Osteoblast (primary cell): ENCODE data around the gene TENM3. TPM values are rescaled to one million over a fixed set of nuclear protein-coding genes. Genes with fewer than 3 reads are reported as not detected.
A peak's percentile ranks its signal among the peaks of the same experiment; 100 is the strongest.

Experiments used
- DNase-seq: peaks from one replicate; pipeline ENCODE4 v3.0.0; 2011; ENCODE audit warnings: low spot score, mixed read lengths; ENCODE audit not compliant: insufficient read length; ENCODE audit errors: missing footprints
- H2AFZ ChIP-seq: 2 replicates; pipeline ENCODE4 v1.6.0; 2011; ENCODE audit warnings: mild to moderate bottlenecking, low read length
- H3K27ac ChIP-seq: 2 replicates; pipeline ENCODE4 v1.5.1; 2011; ENCODE audit warnings: mild to moderate bottlenecking, low read depth, low read length, moderate library complexity
- H3K27me3 ChIP-seq: 2 replicates; pipeline ENCODE4 v1.6.0; 2012; ENCODE audit warnings: mild to moderate bottlenecking, control low read depth, inconsistent platforms, low read length, moderate library complexity; ENCODE audit not compliant: insufficient read depth
- H3K36me3 ChIP-seq: 2 replicates; pipeline ENCODE4 v1.5.1; 2011; ENCODE audit warnings: mild to moderate bottlenecking, low read length, control low read depth, moderate library complexity; ENCODE audit not compliant: insufficient read depth
- H3K4me1 ChIP-seq: 2 replicates; pipeline ENCODE4 v1.5.1; 2011; ENCODE audit warnings: mild to moderate bottlenecking, low read length, control low read depth, moderate library complexity; ENCODE audit not compliant: insufficient read depth
- H3K4me2 ChIP-seq: 2 replicates; pipeline ENCODE4 v1.6.0; 2011; ENCODE audit warnings: mild to moderate bottlenecking, low read length; ENCODE audit not compliant: insufficient read depth
- H3K4me3 ChIP-seq: fragments of 200-600 bp; sonication (generic); 3 replicates; pipeline ENCODE4 v1.5.1; 2012; ENCODE audit warnings: mild to moderate bottlenecking, low read length, inconsistent platforms; ENCODE audit not compliant: insufficient read depth
- H3K79me2 ChIP-seq: 2 replicates; pipeline ENCODE4 v1.6.0; 2012; ENCODE audit warnings: mild to moderate bottlenecking, low read length, control low read depth, inconsistent platforms; ENCODE audit not compliant: insufficient read depth
- H3K9me3 ChIP-seq: 2 replicates; pipeline ENCODE4 v1.5.1; 2011; ENCODE audit warnings: low read depth, low read length, control low read depth
- H4K20me1 ChIP-seq: 2 replicates; pipeline ENCODE4 v1.6.0; 2012; ENCODE audit warnings: mild to moderate bottlenecking, low read length, control low read depth; ENCODE audit not compliant: insufficient read depth
- total RNA-seq: library from RNA; depleted of rRNA; stranded (reverse); fragments of >200 nt; gene quantifications from 2 replicates; pipeline ENCODE4 v1.2.3, GENCODE V29; 2012
- TF ChIP-seq, protein P1 (sequence below): IDR thresholded peaks from 2 replicates; pipeline ENCODE4 v1.5.1; 2011; ENCODE audit warnings: mild to moderate bottlenecking, low read depth, low read length, moderate library complexity; ENCODE audit errors: extremely low read depth

TENM3 gene
- total RNA-seq, 1 donor, result 59.0 TPM

DNA sequence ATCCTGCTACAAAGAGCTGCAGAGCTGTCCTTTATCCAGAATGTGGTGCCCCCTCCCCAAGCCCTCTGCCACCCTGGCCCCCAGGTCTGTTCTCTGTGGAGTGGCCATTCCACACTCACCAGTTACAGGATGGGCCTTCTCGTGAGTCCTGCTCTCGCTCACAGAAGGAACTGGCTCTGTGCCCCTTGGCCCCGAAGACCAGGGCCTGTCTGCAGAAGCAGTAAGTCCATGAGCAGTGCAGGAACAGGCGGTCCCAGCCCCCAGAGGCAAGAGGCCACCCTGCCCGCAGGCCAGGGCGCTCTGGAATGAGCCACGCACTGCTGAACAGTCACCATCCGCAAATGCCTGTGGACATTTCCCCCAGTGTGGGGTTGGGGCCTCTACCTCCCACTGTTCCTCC is 581.8 kb downstream of the TENM3 start:
- H3K4me1 ChIP-seq, result no peaks in the 10 kb centered on the region
- peak; percentile 11 for DNase-seq
- H3K9me3 ChIP-seq, result no peaks in the 10 kb centered on the region
- TF ChIP-seq, protein P1, sequence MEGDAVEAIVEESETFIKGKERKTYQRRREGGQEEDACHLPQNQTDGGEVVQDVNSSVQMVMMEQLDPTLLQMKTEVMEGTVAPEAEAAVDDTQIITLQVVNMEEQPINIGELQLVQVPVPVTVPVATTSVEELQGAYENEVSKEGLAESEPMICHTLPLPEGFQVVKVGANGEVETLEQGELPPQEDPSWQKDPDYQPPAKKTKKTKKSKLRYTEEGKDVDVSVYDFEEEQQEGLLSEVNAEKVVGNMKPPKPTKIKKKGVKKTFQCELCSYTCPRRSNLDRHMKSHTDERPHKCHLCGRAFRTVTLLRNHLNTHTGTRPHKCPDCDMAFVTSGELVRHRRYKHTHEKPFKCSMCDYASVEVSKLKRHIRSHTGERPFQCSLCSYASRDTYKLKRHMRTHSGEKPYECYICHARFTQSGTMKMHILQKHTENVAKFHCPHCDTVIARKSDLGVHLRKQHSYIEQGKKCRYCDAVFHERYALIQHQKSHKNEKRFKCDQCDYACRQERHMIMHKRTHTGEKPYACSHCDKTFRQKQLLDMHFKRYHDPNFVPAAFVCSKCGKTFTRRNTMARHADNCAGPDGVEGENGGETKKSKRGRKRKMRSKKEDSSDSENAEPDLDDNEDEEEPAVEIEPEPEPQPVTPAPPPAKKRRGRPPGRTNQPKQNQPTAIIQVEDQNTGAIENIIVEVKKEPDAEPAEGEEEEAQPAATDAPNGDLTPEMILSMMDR, result no peak
- peaks cover 4% of the 10 kb centered on the region for H3K27me3 ChIP-seq
- no peaks in the 10 kb centered on the region for H3K79me2 ChIP-seq
- H3K27ac ChIP-seq, result no peak overlapping the region
- H3K36me3 ChIP-seq, result no peaks in the 10 kb centered on the region
- no peak overlapping the region for H3K4me3 ChIP-seq
- no peak overlapping the region for H2AFZ ChIP-seq
- H3K4me2 ChIP-seq, result no peak overlapping the region
- H4K20me1 ChIP-seq, result no peaks in the 10 kb centered on the region

- H3K27ac ChIP-seq, result no peak overlapping the region
Observed at GRCh38 chr4:182825786-182826185, 582.6 kb downstream of the TENM3 start.

DNA sequence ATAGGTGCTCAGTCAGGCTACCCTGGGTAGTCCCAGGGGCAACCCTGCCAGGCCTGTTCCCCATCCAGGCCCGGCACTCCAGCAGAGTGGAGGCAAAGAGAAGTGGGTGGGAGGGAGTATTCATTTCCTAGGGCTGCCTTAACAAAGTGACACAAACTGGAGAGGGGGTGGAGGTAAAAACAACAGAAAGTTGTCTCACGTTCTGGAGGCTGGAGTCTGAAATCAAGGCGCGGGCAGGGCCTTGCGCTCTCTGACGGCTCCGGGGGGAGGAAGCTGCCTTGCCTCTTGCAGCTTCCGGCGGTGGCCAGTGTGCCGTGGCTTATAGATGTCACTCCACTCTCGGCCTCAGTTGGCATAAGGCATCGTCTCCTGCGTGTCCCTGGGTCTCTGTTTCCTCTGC is 583.2 kb downstream of the TENM3 start:
- H3K36me3 ChIP-seq, result no peaks in the 10 kb centered on the region
- H3K79me2 ChIP-seq, result no peaks in the 10 kb centered on the region
- H2AFZ ChIP-seq, result no peak overlapping the region
- no peaks in the 10 kb centered on the region for H4K20me1 ChIP-seq
- peak; percentile 61 for DNase-seq
- TF ChIP-seq, protein P1, result no peak
- no peak overlapping the region for H3K4me2 ChIP-seq
- H3K4me1 ChIP-seq, result no peaks in the 10 kb centered on the region
- H3K27me3 ChIP-seq, result peaks cover 17% of the 10 kb centered on the region
- no peak overlapping the region for H3K27ac ChIP-seq
- no peak overlapping the region for H3K4me3 ChIP-seq
- H3K9me3 ChIP-seq, result no peaks in the 10 kb centered on the region

More at GRCh38 chr4:182825786-182826185, 582.6 kb downstream of the TENM3 start:
- DNase-seq, result no peak
- H3K79me2 ChIP-seq, result no peaks in the 10 kb centered on the region
- peaks cover 11% of the 10 kb centered on the region for H3K27me3 ChIP-seq
- H4K20me1 ChIP-seq, result no peaks in the 10 kb centered on the region
- H3K9me3 ChIP-seq, result no peaks in the 10 kb centered on the region
- no peak overlapping the region for H2AFZ ChIP-seq
- no peak overlapping the region for H3K4me3 ChIP-seq
- H3K4me1 ChIP-seq, result no peaks in the 10 kb centered on the region
- no peak overlapping the region for H3K4me2 ChIP-seq
- no peaks in the 10 kb centered on the region for H3K36me3 ChIP-seq
- TF ChIP-seq, protein P1, result no peak

- H3K27me3 ChIP-seq, result peaks cover 17% of the 10 kb centered on the region
- no peak overlapping the region for H3K4me2 ChIP-seq
- H3K4me3 ChIP-seq, result no peak overlapping the region
- H3K9me3 ChIP-seq, result no peaks in the 10 kb centered on the region
- no peaks in the 10 kb centered on the region for H4K20me1 ChIP-seq
- no peak for DNase-seq
- no peaks in the 10 kb centered on the region for H3K4me1 ChIP-seq
- no peak overlapping the region for H2AFZ ChIP-seq
- H3K79me2 ChIP-seq, result no peaks in the 10 kb centered on the region
- TF ChIP-seq, protein P1, result no peak
- H3K27ac ChIP-seq, result no peak overlapping the region
- H3K36me3 ChIP-seq, result no peaks in the 10 kb centered on the region
Observed at GRCh38 chr4:182827166-182827565, 584.0 kb downstream of the TENM3 start.
